GM13977 (cell line): ENCODE measurements around the gene CCNDBP1.
"Not testable (repeated sequence)": the region's sequence is repeated elsewhere in the genome, so short reads cannot be mapped to it uniquely, and the experiment has no call there.

Source experiments
- DNase-seq: peaks from one replicate; pipeline ENCODE4 v3.0.0; 2012; ENCODE audit warnings: low spot score
- in situ Hi-C: fragments of 300-500 bp; cut with MboI; formaldehyde crosslinking; loops from one replicate; pipeline ENCODE4 v1.12.0; 2022; ENCODE audit warnings: low sequenced_read_pairs, low pct_unique_long_range_greater_than_20kb, mixed read lengths, inconsistent platforms; ENCODE audit not compliant: unreplicated experiment
- TF ChIP-seq, protein P1 (sequence below): IDR thresholded peaks from 2 replicates; pipeline ENCODE4 v1.5.1; 2012; ENCODE audit warnings: mild to moderate bottlenecking, control low read depth; ENCODE audit not compliant: insufficient read depth; ENCODE audit errors: extremely low read depth, missing control alignments

The CCNDBP1 gene

DNA sequence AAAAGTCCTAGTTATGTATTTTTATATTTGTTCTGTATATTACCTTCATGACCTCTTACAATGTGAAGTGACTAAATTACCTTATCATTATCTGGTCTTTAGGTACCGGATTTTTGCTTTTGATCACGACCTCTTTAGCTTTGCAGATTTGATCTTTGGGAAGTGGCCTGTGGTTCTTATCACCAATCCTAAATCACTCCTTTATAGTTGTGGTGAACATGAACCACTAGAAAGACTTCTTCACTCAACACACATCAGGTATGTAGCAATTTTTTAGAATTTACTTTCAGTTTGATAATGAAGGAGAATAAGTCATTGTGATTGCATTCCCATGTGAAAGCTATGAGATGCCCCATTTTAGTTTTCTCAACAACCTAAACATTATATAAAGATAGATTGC lies 33.5 kb upstream of the CCNDBP1 start:
- DNase-seq: no peak
- TF ChIP-seq, protein P1, sequence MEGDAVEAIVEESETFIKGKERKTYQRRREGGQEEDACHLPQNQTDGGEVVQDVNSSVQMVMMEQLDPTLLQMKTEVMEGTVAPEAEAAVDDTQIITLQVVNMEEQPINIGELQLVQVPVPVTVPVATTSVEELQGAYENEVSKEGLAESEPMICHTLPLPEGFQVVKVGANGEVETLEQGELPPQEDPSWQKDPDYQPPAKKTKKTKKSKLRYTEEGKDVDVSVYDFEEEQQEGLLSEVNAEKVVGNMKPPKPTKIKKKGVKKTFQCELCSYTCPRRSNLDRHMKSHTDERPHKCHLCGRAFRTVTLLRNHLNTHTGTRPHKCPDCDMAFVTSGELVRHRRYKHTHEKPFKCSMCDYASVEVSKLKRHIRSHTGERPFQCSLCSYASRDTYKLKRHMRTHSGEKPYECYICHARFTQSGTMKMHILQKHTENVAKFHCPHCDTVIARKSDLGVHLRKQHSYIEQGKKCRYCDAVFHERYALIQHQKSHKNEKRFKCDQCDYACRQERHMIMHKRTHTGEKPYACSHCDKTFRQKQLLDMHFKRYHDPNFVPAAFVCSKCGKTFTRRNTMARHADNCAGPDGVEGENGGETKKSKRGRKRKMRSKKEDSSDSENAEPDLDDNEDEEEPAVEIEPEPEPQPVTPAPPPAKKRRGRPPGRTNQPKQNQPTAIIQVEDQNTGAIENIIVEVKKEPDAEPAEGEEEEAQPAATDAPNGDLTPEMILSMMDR: no peak
- in situ Hi-C loops: no loop called here

DNA sequence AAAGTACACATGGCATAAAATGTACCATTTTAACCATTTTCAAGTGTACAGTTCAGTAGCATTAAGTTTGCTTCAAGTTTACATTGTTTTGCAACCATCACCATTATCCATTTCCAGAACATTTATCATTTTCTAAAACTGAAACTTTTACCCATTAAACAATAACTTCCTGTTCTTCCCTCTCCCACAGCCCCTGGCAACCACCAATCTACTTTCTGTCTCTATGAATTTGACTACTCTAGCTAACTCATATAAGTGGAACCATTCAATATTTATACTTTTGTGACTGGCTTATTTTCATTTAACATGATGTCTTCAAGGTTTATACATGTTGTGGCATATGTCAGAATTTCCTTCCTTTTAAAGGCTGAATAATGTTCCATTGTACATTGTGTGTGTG lies 31.9 kb upstream of the CCNDBP1 start:
- DNase-seq: no peak
- in situ Hi-C loops: no loop called here
- TF ChIP-seq, protein P1: no peak

DNA sequence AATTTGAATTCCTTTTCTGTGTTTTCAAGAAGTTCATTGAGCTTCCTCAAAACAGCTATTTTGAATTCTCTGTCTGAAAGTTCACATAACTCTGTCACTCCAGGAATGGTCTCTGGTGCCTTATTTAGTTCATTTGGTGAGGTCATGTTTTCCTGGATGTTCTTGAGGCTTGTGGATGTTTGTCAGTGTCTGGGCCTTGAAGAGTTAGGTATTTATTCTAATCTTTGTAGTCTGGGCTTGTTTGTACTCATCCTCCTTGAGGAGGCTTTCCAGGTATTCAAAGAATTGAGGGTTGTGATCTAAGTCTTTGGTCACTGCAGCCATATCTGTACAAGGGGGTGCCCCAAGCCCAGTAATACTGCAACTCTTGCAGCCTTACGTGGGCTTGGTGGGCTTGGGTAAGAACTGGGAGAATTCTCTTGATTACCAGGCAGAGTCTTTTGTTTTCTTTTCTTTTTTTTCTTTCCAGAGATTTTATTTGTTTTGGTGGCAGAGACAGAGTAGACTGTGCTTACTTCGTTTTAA lies 19.3 kb upstream of the CCNDBP1 start:
- TF ChIP-seq, protein P1: no peak
- no peak for DNase-seq
- in situ Hi-C loops: no loop called here

DNA sequence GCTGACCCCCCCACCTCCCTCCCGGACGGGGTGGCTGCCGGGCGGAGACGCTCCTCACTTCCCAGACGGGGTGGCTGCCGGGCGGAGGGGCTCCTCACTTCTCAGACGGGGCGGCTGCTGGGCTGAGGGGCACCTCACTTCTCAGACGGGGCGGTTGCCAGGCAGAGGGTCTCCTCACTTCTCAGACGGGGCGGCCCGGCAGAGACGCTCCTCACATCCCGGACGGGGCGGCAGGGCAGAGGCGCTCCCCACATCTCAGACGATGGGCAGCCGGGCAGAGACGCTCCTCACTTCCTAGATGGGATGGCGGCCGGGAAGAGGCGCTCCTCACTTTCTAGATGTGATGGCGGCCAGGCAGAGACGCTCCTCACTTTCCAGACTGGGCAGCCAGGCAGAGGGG lies 17.9 kb upstream of the CCNDBP1 start:
- DNase-seq, in situ Hi-C loops: not testable (repeated sequence)

DNA sequence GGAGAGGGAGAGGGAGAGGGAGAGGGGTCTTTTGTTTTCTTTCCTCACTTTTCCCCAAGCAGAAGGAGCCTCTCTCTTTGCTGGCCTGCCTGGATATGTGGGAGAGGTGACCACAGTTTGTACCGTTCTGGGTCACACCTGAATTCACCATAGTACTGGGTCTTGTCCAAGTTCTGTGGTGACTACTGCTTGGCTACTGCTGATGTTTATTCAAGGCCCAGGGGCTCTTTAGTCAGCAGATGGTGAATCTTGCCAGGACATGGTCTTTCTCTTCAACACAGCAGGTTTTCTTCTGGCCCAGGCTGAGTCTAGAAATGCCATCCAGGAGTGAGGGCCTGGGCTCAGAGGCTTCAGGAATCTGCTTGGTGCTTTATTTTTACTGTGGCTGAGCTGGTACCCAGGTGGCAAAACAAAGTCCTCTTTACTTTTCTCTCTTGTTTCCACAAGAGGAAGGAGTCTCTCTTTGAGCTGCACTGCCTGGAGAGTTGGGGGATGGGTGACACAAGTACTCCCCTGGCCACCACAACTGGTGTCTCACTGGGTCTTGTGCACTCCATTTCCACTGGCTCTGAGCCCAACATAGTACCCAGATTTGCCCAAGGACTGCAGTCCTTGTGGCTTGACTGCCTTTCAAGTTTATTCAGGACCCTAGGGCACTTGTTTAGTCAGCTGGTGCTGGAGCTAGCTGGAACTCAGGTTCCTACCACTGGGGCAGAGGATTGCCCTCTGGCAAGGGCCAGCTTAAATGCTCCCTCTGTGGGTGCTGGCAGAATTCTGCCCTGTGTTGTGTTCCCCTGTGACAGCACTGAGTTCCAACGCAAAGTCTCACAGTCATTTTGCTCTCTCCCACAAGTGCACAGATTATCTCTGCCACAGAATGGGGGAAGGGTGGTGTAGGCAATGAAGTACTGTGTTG lies 16.8 kb upstream of the CCNDBP1 start:
- in situ Hi-C loops: no loop called here
- TF ChIP-seq, protein P1: no peak
- DNase-seq: no peak

DNA sequence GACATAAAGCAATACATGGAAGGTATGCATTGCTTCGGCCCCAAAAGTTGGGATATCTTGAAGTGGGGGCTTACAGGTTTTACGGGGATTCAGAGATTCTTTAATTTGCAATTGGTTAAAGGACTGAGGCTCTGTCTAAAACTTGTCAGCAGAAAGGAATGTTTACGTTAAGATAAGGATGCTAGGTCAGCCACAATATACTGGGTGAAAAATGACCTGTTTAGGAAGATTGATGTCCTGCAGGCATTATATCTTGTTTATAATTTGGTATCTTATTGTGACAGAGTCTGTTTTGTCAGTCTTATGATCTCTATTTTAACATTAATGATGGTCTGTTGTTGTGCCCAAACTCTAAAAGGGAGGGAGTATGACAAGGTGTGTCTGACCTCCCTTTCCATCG lies 15.3 kb upstream of the CCNDBP1 start:
- DNase-seq: no peak
- TF ChIP-seq, protein P1: no peak
- in situ Hi-C loops: no loop called here

DNA sequence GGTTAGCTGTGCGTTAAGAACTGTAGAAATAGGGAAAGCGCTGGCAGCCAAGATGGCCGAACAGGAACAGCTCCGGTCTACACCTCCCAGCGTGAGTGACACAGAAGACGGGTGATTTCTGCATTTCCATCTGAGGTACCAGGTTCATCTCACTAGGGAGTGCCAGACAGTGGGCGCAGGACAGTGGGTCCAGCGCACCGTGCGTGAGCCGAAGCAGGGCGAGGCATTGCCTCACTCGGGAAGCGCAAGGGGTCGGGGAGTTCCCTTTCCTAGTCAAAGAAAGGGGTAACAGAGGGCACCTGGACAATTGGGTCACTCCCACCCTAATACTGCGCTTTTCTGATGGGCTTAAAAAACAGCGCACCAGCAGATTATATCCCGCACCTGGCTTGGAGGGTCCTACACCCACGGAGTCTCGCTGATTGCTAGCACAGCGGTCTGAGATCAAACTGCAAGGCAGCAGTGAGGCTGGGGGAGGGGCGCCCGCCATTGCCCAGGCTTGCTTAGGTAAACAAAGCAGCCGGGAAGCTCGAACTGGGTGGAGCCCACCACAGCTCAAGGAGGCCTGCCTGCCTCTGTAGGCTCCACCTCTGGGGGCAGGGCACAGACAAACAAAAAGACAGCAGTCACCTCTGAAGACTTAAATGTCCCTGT lies 9.4 kb upstream of the CCNDBP1 start:
- DNase-seq, in situ Hi-C loops: not testable (repeated sequence)

DNA sequence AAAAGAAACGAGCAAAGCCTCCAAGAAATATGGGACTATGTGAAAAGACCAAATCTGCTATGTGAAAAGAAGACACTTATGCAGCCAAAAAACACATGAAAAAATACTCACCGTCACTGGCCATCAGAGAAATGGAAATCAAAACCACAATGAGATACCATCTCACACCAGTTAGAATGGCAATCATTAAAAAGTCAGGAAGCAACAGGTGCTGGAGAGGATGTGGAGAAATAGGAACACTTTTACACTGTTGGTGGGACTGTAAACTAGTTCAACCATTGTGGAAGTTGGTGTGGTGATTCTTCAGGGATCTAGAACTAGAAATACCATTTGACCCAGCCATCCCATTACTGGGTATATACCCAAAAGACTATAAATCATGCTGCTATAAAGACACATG lies 8.1 kb upstream of the CCNDBP1 start:
- in situ Hi-C loops, DNase-seq: not testable (repeated sequence)
